Endothelial cell (in vitro differentiated cells): ENCODE results near the gene EPHA6. TPM values are rescaled to one million over a fixed set of nuclear protein-coding genes. Genes with fewer than 3 reads are reported as not detected.
A peak's percentile ranks its signal among the peaks of the same experiment; 100 is the strongest.

ENCODE experiments used
- DNase-seq: peaks from one replicate; pipeline ENCODE4 v3.0.0; 2021; ENCODE audit warnings: low spot score
- H3K27ac Mint-ChIP-seq: one replicate; pipeline ENCODE4 v1.8.0; 2021; ENCODE audit warnings: mixed read lengths, inconsistent platforms; ENCODE audit not compliant: unreplicated experiment
- H3K27me3 Mint-ChIP-seq: one replicate; pipeline ENCODE4 v1.8.0; 2021; ENCODE audit warnings: mild to moderate bottlenecking, moderate library complexity, mixed read lengths, inconsistent platforms; ENCODE audit not compliant: unreplicated experiment
- H3K36me3 Mint-ChIP-seq: one replicate; pipeline ENCODE4 v1.8.0; 2021; ENCODE audit warnings: mild to moderate bottlenecking, low read depth, mixed read lengths, inconsistent platforms; ENCODE audit not compliant: unreplicated experiment
- H3K4me1 Mint-ChIP-seq: one replicate; pipeline ENCODE4 v1.8.0; 2021; ENCODE audit warnings: mild to moderate bottlenecking, mixed read lengths, inconsistent platforms; ENCODE audit not compliant: unreplicated experiment
- H3K4me3 Mint-ChIP-seq: one replicate; pipeline ENCODE4 v1.8.0; 2021; ENCODE audit warnings: mild to moderate bottlenecking, mixed read lengths, inconsistent platforms; ENCODE audit not compliant: unreplicated experiment
- H3K9me3 Mint-ChIP-seq: one replicate; pipeline ENCODE4 v1.8.0; 2021; ENCODE audit warnings: mixed read lengths, inconsistent platforms; ENCODE audit not compliant: unreplicated experiment
- CTCF ChIP-seq: fragments of 200-600 bp; sonication (generic); IDR thresholded peaks from one replicate; pipeline ENCODE4 v1.5.0; 2021; ENCODE audit warnings: antibody characterized with exemption; ENCODE audit not compliant: unreplicated experiment
- long read RNA-seq: library from polyadenylated mRNA; unstranded; transcript quantifications from one replicate; pipeline ENCODE4 v2.0.0, GENCODE V29; 2020; ENCODE audit not compliant: unreplicated experiment
- total RNA-seq: library from RNA; stranded (reverse); fragmentation: NEBNext Ultra II Directional; extraction: Animal tissue kit (Norgen Biotek cat#: 25700); gene quantifications from one replicate; pipeline ENCODE4 v1.2.1, GENCODE V29; 2021; ENCODE audit not compliant: unreplicated experiment

Gene EPHA6
- total RNA-seq = 21.8 TPM
- long read RNA-seq, partial matches to known transcripts = 0 of 1 reads
- long read RNA-seq, other reads (novel, unspliced or antisense) = 1 of 1 reads

- peak; percentile 73 for DNase-seq
- peak; percentile 2 for TF ChIP-seq CTCF
- H3K27me3 Mint-ChIP-seq = peaks cover 13% of the 10 kb centered on the region
- H3K36me3 Mint-ChIP-seq = no peaks in the 10 kb centered on the region
- H3K9me3 Mint-ChIP-seq = no peaks in the 10 kb centered on the region
- peak within 1 kb of the TSS; percentile 42 for H3K27ac Mint-ChIP-seq
- H3K4me1 Mint-ChIP-seq = peaks cover 8% of the 10 kb centered on the region
- peak within 1 kb of the TSS; percentile 95 for H3K4me3 Mint-ChIP-seq
These were observed at the start of gene EPHA6 for GRCh38 chr3:96813820-96814650. EPHA6 (plus strand) TSS chr3:96814594.

- Mint-ChIP-seq H3K27me3 (peaks cover 3% of the 10 kb centered on the region), H3K4me3 (no peak overlapping the region), H3K27ac (no peak overlapping the region), H3K9me3 (peaks cover 9% of the 10 kb centered on the region), H3K36me3 (peaks cover 10% of the 10 kb centered on the region), H3K4me1 (no peaks in the 10 kb centered on the region)
- no peak for TF ChIP-seq CTCF
- no peak for DNase-seq
These were observed 37.6 kb upstream of the EPHA6 start for GRCh38 chr3:96776818-96777217.

- peaks cover 3% of the 10 kb centered on the region for H3K27me3 Mint-ChIP-seq
- no peak overlapping the region for H3K27ac Mint-ChIP-seq
- H3K4me3 Mint-ChIP-seq = no peak overlapping the region
- DNase-seq = no peak
- no peaks in the 10 kb centered on the region for H3K4me1 Mint-ChIP-seq
- H3K36me3 Mint-ChIP-seq = peaks cover 10% of the 10 kb centered on the region
- peak; percentile 41 for TF ChIP-seq CTCF
- peaks cover 9% of the 10 kb centered on the region for H3K9me3 Mint-ChIP-seq
These were observed 34.6 kb upstream of the EPHA6 start for GRCh38 chr3:96779810-96780209.

GRCh38 chr3:96796101-96796500 lies 18.3 kb upstream of the EPHA6 start:
- Mint-ChIP-seq H3K9me3 (no peaks in the 10 kb centered on the region), H3K4me1 (no peaks in the 10 kb centered on the region), H3K4me3 (no peak overlapping the region), H3K27me3 (no peaks in the 10 kb centered on the region), H3K27ac (no peak overlapping the region), H3K36me3 (no peaks in the 10 kb centered on the region)
- no peak for TF ChIP-seq CTCF
- DNase-seq = no peak

- no peaks in the 10 kb centered on the region for H3K9me3 Mint-ChIP-seq
- TF ChIP-seq CTCF = no peak
- H3K4me1 Mint-ChIP-seq = no peaks in the 10 kb centered on the region
- no peaks in the 10 kb centered on the region for H3K36me3 Mint-ChIP-seq
- DNase-seq = no peak
- H3K4me3 Mint-ChIP-seq = no peak overlapping the region
- no peak overlapping the region for H3K27ac Mint-ChIP-seq
- no peaks in the 10 kb centered on the region for H3K27me3 Mint-ChIP-seq
These were observed 10.5 kb upstream of the EPHA6 start for GRCh38 chr3:96803870-96804269.
